ENCODE data around the gene STXBP6. TPM values are rescaled to one million over a fixed set of nuclear protein-coding genes. Genes with fewer than 3 reads are reported as not detected.

STXBP6 gene
- polyA plus RNA-seq, 1 donor (not counting 4 experiments of a cell fraction or from before 2014, with no cell fraction given), result 1.4 TPM

- H3K4me3 ChIP-seq (ENCODE audit: control insufficient read depth in 2 of 3, extremely low read depth in 1 of 3, insufficient read depth in 2 of 3, low read depth in 1 of 3, low read length in 3 of 3), result no peak overlapping the region
- H3K9me3 ChIP-seq (ENCODE audit: control insufficient read depth, low read depth, low read length), result no peaks in the 10 kb centered on the region
- DNase-seq (ENCODE audit: low read depth, low spot score) (no peak), FAIRE-seq (no peak)
- H3K27ac ChIP-seq (ENCODE audit: control insufficient read depth, insufficient read depth, low read length), result no peak overlapping the region
- H3K27me3 ChIP-seq (ENCODE audit: control insufficient read depth, extremely low read depth, insufficient read depth, low read length), result no peaks in the 10 kb centered on the region
- no peak overlapping the region for H3K9ac ChIP-seq (ENCODE audit: control insufficient read depth, extremely low read depth, insufficient read depth, low read length)
- no peak overlapping the region for H3K4me2 ChIP-seq (ENCODE audit: control insufficient read depth, extremely low read depth, insufficient read depth, low read depth, low read length)
- no peaks in the 10 kb centered on the region for H4K20me1 ChIP-seq (ENCODE audit: control insufficient read depth, extremely low read depth, insufficient read depth, low read length)
- no peaks in the 10 kb centered on the region for H3K79me2 ChIP-seq (ENCODE audit: control insufficient read depth, insufficient read depth, low read length)
- no peaks in the 10 kb centered on the region for H3K9me1 ChIP-seq (ENCODE audit: control insufficient read depth, extremely low read depth, insufficient read depth, low read length)
- H3K4me1 ChIP-seq (ENCODE audit: control insufficient read depth, extremely low read depth, insufficient read depth, low read length), result peaks cover 2% of the 10 kb centered on the region
- dilution Hi-C loops (cut with MboI; ENCODE audit: extremely low pct_ligation_motif_present, low sequenced_read_pairs), result no loop called here
- H3K36me3 ChIP-seq (ENCODE audit: control insufficient read depth in 2 of 2, extremely low read depth in 1 of 2, insufficient read depth in 2 of 2, low read length in 2 of 2), result no peaks in the 10 kb centered on the region
- TF ChIP-seq EZH2 (IDR thresholded peaks at IDR 0.05; ENCODE audit: low read length) (no peak), CTCF (optimal IDR thresholded peaks at IDR 0.05 in 1 of 3, IDR thresholded peaks at IDR 0.05 in 1 of 3, conservative IDR thresholded peaks at IDR 0.05 in 1 of 3; ENCODE audit: extremely low read depth in 1 of 3, insufficient read depth in 2 of 3, low read length in 3 of 3) (no peak)
- no peak overlapping the region for H2AFZ ChIP-seq (ENCODE audit: control insufficient read depth, low read length)
Measured at GRCh38 chr14:24986206-24986893, 63.6 kb downstream of the STXBP6 start.

- no peak for TF ChIP-seq EZH2 (IDR thresholded peaks at IDR 0.05; ENCODE audit: low read length)
- no peak for TF ChIP-seq CTCF (optimal IDR thresholded peaks at IDR 0.05 in 1 of 3, IDR thresholded peaks at IDR 0.05 in 1 of 3, conservative IDR thresholded peaks at IDR 0.05 in 1 of 3; ENCODE audit: extremely low read depth in 1 of 3, insufficient read depth in 2 of 3, low read length in 3 of 3)
- no peaks in the 10 kb centered on the region for H4K20me1 ChIP-seq (ENCODE audit: control insufficient read depth, extremely low read depth, insufficient read depth, low read length)
- H3K27ac ChIP-seq (ENCODE audit: control insufficient read depth, insufficient read depth, low read length), result no peak overlapping the region
- no peaks in the 10 kb centered on the region for H3K9me1 ChIP-seq (ENCODE audit: control insufficient read depth, extremely low read depth, insufficient read depth, low read length)
- FAIRE-seq, result no peak
- no peaks in the 10 kb centered on the region for H3K9me3 ChIP-seq (ENCODE audit: control insufficient read depth, low read depth, low read length)
- no peak overlapping the region for H3K4me3 ChIP-seq (ENCODE audit: control insufficient read depth in 2 of 3, extremely low read depth in 1 of 3, insufficient read depth in 2 of 3, low read depth in 1 of 3, low read length in 3 of 3)
- dilution Hi-C loops (cut with MboI; ENCODE audit: extremely low pct_ligation_motif_present, low sequenced_read_pairs), result no loop called here
- H3K9ac ChIP-seq (ENCODE audit: control insufficient read depth, extremely low read depth, insufficient read depth, low read length), result no peak overlapping the region
- DNase-seq (ENCODE audit: low read depth, low spot score), result no peak
- H3K36me3 ChIP-seq (ENCODE audit: control insufficient read depth in 2 of 2, extremely low read depth in 1 of 2, insufficient read depth in 2 of 2, low read length in 2 of 2), result no peaks in the 10 kb centered on the region
- H3K4me1 ChIP-seq (ENCODE audit: control insufficient read depth, extremely low read depth, insufficient read depth, low read length), result peaks cover 2% of the 10 kb centered on the region
- H3K79me2 ChIP-seq (ENCODE audit: control insufficient read depth, insufficient read depth, low read length), result no peaks in the 10 kb centered on the region
- H3K4me2 ChIP-seq (ENCODE audit: control insufficient read depth, extremely low read depth, insufficient read depth, low read depth, low read length), result no peak overlapping the region
- H2AFZ ChIP-seq (ENCODE audit: control insufficient read depth, low read length), result no peak overlapping the region
- H3K27me3 ChIP-seq (ENCODE audit: control insufficient read depth, extremely low read depth, insufficient read depth, low read length), result no peaks in the 10 kb centered on the region
Measured at GRCh38 chr14:24984846-24985589, 64.9 kb downstream of the STXBP6 start.
